ENCODE measurements around the gene LGMN.

DNA sequence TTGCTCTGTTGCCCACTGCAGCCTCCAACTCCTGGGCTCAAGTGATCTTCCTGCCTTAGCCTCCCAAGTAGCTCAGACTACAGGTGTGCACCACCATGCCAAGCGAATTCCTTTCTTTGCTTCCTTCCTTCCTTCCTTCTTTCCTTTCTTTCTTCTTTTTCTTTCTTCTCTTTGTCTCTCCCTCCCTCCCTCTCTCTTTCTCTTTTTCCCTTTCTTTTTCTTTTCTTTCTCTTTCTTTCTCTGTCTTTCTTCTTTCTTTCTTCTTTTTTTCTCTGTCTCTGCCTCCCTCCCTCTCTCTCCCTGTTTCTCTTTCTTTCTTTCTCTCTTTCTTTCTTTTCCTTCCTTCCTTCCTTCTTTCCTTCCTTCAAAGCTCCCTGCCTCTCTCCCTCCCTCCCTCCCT lies 52.9 kb downstream of the LGMN start:
- TF ChIP-seq CTCF (IDR thresholded peaks at IDR 0.05; ENCODE audit: low read depth, low read length, missing input control) (no peak), TAF1 (conservative IDR thresholded peaks at IDR 0.05) (no peak), MAX (IDR thresholded peaks at IDR 0.05) (no peak), ZBTB33 (IDR thresholded peaks at IDR 0.05) (no peak), GABPA (IDR thresholded peaks at IDR 0.05 in 1 of 2, conservative IDR thresholded peaks at IDR 0.05 in 1 of 2) (no peak)
